ENCODE data around the gene MED15. TPM values are rescaled to one million over a fixed set of nuclear protein-coding genes. Genes with fewer than 3 reads are reported as not detected.

Gene MED15
- total RNA-seq, 4 donors from 2014 or later: 36.5 to 90.5 (median 57.2) TPM

DNA sequence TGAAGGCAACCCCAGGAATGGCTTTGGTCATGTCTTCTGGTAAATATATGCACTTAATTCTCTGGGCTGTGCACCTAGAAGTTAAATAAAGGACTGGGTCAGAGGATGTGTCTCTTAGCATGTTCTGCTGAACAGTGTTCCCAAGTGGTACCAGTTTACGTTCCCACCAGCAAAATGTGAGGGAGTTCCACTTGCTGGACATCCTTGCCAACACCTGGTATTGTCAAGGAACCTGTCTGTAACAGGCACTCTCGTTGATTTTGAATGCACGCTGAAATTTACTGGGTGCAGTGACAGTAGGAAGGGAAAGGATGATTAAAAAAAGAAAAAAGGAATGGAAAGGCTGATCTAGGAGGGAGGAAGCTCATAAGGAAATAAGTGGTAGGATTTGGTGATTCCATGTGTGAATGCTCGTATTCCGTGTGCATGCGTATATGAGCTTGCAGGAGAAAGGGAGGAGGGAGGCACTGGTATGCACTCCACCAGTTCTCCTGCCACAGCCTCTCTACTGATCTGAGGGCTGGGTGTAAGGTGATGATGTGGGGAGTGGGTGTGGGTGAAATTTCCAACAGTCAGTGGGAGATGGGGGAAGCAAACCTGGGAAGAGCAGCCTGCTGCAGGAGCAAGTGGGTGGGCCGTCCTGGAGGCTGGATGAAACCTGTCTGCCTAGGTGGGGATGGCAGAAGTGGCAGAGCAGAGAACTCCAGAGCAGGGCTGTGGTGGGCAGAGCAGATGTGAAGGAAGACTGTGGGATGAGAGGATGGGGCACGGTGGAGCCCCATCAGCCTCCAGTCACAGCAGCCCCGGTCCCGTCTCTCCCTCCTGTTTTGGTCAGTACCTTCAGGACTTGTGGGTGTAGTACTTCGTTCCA is 15.0 kb downstream of the MED15 start:
- TF ChIP-seq, protein P1, sequence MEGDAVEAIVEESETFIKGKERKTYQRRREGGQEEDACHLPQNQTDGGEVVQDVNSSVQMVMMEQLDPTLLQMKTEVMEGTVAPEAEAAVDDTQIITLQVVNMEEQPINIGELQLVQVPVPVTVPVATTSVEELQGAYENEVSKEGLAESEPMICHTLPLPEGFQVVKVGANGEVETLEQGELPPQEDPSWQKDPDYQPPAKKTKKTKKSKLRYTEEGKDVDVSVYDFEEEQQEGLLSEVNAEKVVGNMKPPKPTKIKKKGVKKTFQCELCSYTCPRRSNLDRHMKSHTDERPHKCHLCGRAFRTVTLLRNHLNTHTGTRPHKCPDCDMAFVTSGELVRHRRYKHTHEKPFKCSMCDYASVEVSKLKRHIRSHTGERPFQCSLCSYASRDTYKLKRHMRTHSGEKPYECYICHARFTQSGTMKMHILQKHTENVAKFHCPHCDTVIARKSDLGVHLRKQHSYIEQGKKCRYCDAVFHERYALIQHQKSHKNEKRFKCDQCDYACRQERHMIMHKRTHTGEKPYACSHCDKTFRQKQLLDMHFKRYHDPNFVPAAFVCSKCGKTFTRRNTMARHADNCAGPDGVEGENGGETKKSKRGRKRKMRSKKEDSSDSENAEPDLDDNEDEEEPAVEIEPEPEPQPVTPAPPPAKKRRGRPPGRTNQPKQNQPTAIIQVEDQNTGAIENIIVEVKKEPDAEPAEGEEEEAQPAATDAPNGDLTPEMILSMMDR (IDR thresholded peaks at IDR 0.05): no peak
- DNase-seq (ENCODE audit: low spot score) (no peak), ATAC-seq (ENCODE audit: low FRiP score) (no peak)

DNA sequence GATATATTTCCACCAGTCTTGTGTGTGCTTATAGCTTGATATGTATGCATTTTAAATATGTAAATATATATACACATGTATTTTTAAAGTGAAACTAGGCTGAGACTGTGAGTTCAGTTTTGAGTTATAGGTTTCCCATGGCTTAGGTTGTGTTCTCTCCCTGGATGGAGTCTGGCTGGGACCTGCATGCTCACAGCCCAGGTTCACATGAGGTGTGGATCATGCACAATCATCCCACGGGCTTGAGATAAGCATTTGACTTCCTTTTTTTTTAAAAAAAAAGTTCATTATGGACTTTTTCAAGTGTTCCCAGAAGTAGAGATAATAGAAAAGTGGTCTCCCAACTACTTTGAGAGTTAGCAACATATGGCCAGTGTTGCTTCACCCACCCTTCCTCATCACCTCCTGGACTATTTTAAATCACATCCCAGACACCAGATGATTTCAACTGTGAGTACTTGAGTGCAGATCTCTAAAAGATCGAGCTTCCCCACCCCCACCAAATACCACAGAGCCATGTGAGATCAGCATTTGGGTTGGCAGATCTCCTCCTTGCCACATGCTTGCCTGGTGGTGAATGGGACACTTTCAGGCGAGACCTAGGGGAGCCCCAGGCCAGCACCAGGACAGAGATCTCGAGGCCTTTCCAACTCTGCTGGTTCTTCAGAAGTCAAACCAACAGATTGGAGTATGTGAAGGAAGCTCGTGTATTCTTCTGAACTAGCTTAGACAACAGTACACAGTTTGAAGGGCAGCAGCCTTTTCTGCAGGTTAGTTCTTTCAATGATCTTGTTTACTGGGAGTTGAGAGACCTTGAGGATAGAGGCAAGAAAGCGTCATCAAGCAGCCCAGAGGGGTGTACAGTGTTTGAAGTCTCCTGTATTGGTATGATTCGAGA is 15.9 kb downstream of the MED15 start:
- TF ChIP-seq, protein P1 (IDR thresholded peaks at IDR 0.05): no peak
- DNase-seq (ENCODE audit: low spot score) (no peak), ATAC-seq (ENCODE audit: low FRiP score) (no peak)

DNA sequence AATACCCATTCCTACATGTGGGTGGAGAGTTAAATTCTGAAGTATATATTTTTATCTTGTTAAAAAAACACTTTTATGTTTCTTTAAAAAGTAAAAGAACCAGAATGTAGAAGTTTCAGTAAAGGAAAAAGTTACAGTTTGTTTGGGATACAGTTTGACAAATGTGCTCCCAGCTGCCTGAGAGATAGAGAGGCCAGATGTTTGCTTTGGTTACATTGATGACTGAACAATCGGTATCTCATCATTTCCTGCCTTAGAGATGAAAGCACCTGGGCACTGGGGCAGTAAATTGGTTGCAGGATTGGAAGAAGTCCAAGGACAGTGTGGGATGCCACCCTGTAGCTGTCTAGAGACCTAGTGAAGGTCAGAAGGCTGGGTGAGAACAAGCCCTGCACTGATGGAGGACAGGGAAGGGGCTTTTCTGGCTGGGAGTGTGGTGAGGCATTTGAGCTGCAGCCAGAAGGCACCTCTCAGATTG is 16.6 kb downstream of the MED15 start:
- no peak for DNase-seq (ENCODE audit: low spot score)
- ATAC-seq (ENCODE audit: low FRiP score): peak; percentile 22
- TF ChIP-seq, protein P1 (IDR thresholded peaks at IDR 0.05): no peak

DNA sequence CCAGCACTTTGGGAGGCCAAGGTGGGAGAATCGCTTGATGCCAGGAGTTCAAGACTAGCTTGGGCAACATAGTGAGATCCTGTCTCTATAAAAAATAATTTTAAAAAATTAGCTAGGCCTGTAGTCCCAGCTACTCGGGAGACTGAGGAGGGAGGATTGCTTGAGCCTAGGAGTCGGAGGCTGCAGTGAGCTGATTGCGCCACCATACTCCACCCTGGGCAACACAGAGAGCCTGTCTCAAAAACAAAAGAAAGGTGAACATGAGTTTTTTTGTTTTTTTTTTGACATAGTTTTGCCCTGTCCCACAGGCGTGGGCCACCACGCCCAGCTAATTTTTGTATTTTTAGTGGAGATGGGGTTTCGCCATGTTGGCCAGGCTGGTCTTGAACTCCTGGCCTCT is 17.6 kb downstream of the MED15 start:
- DNase-seq (ENCODE audit: low spot score): no peak
- ATAC-seq (ENCODE audit: low FRiP score): no peak
- TF ChIP-seq, protein P1 (IDR thresholded peaks at IDR 0.05): no peak

DNA sequence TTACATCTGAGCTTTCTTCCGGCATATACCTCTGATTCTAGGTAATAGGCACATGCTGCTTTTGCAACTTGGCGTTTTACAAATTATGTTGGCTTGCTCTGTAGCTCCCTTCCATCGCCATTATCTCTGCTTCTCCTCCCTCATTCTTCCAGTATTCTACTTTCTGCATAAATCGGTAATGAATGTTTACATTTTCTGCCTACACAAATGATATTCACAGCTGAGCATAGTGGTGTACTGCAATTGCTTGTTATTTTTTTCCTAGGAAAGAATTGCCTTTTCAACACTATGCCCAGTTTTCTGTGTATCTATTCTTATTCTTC is 18.9 kb downstream of the MED15 start:
- TF ChIP-seq, protein P1 (IDR thresholded peaks at IDR 0.05): no peak
- DNase-seq (ENCODE audit: low spot score): no peak
- ATAC-seq (ENCODE audit: low FRiP score): no peak

DNA sequence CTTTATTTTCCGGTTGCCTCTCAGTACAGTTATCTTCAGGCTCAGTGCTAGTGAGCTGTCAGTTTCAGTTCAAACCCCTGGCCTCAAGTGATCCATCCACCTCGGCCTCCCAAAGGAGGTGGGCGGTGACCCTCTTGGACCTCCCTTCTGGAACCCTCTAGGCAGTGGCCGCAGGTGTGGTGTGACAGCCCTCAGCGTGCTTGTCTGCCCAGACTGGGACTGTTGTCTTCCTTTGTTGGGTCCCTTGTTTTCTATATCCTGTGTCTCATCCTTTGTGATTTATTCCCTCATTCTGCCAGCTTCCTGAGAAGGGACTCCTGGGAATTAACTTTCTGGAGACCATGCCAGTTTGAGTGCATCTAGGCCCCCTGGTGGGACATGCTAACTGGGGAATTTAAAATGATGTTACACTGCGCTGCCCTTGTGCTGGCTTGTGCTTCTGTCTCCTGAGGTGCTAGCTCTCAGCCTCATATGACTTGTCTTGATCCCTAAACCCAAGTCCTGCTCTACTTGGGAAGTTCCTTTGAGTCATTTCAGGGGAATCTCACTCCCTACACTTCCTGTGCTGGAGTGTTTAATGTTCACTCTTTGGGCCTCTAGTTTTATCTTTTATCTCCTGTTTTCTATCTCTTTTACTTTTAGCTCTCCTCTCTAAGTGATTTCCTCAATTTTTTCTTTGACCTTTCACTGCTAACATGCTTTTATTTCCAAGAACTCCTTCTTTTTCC is 19.4 kb downstream of the MED15 start:
- TF ChIP-seq, protein P1 (IDR thresholded peaks at IDR 0.05): no peak
- DNase-seq (ENCODE audit: low spot score) (no peak), ATAC-seq (ENCODE audit: low FRiP score) (peak; percentile 24)

Data from omental fat pad (tissue), 4 donors.